Measurements from ENCODE around the gene DCAF17.
"Not testable (repeated sequence)": the region's sequence is repeated elsewhere in the genome, so short reads cannot be mapped to it uniquely, and the experiment has no call there.

The DCAF17 gene

GRCh38 chr2:171515672-171516298 lies 81.8 kb downstream of the DCAF17 start:
- no peak for DNase-seq (ENCODE audit: low spot score)

GRCh38 chr2:171516793-171517192 lies 82.8 kb downstream of the DCAF17 start:
- DNase-seq (ENCODE audit: low spot score) = no peak

GRCh38 chr2:171520471-171520870 lies 86.4 kb downstream of the DCAF17 start:
- DNase-seq (ENCODE audit: low spot score) = no peak

GRCh38 chr2:171521361-171522051 lies 87.5 kb downstream of the DCAF17 start:
- DNase-seq (ENCODE audit: low spot score) = no peak

- no peak for DNase-seq (ENCODE audit: low spot score)
Observed at GRCh38 chr2:171522052-171522787, 88.2 kb downstream of the DCAF17 start, which contains the start of gene CYBRD1. Gene CYBRD1 (plus strand): TSS chr2:171522474. CDS start chr2:171522546, 72 bp downstream.

GRCh38 chr2:171522788-171523087 lies 88.7 kb downstream of the DCAF17 start:
- no peak for DNase-seq (ENCODE audit: low spot score)

GRCh38 chr2:171523088-171524017 lies 89.3 kb downstream of the DCAF17 start:
- DNase-seq (ENCODE audit: low spot score) = peak; percentile 2

GRCh38 chr2:171524018-171524401 lies 90.0 kb downstream of the DCAF17 start:
- DNase-seq (ENCODE audit: low spot score) = no peak

GRCh38 chr2:171529914-171530313 lies 95.9 kb downstream of the DCAF17 start:
- DNase-seq (ENCODE audit: low spot score) = no peak

GRCh38 chr2:171530378-171530777 lies 96.4 kb downstream of the DCAF17 start:
- no peak for DNase-seq (ENCODE audit: low spot score)

- not testable (repeated sequence) for DNase-seq (ENCODE audit: low spot score)
Observed at GRCh38 chr2:171530859-171531258, 96.8 kb downstream of the DCAF17 start.

- DNase-seq (ENCODE audit: low spot score) = no peak
Observed at GRCh38 chr2:171531291-171531690, 97.3 kb downstream of the DCAF17 start.

- no peak for DNase-seq (ENCODE audit: low spot score)
Observed at GRCh38 chr2:171531836-171532450, 97.9 kb downstream of the DCAF17 start.

- no peak for DNase-seq (ENCODE audit: low spot score)
Observed at GRCh38 chr2:171533331-171533730, 99.3 kb downstream of the DCAF17 start.
